Hematopoietic multipotent progenitor cell treated with erythropoietin and hydrocortisone succinate and interleukin-3 and kit ligand, for 15 days (in vitro differentiated cells): Measurements from ENCODE around the gene RUNX3.

ENCODE experiments used
- DNase-seq: peaks from one replicate; pipeline ENCODE4 v3.0.0-alpha.2; 2015; ENCODE audit warnings: low spot score

The RUNX3 gene

GRCh38 chr1:24928689-24929397, 1.2 kb downstream of the RUNX3 start:
- DNase-seq = no peak

GRCh38 chr1:24927988-24928688, 1.9 kb downstream of the RUNX3 start:
- no peak for DNase-seq

GRCh38 chr1:24927473-24927872, 2.6 kb downstream of the RUNX3 start:
- DNase-seq = no peak

GRCh38 chr1:24926563-24927249, 3.4 kb downstream of the RUNX3 start:
- DNase-seq = no peak

- no peak for DNase-seq
Observed at GRCh38 chr1:24925963-24926362, 4.1 kb downstream of the RUNX3 start.

- DNase-seq = no peak
Observed at GRCh38 chr1:24925082-24925779, 4.8 kb downstream of the RUNX3 start.

GRCh38 chr1:24923485-24924113, 6.5 kb downstream of the RUNX3 start:
- DNase-seq = no peak

- no peak for DNase-seq
Observed at GRCh38 chr1:24921938-24922662, 8.0 kb downstream of the RUNX3 start.

GRCh38 chr1:24921412-24921811, 8.7 kb downstream of the RUNX3 start:
- DNase-seq = no peak

DNA sequence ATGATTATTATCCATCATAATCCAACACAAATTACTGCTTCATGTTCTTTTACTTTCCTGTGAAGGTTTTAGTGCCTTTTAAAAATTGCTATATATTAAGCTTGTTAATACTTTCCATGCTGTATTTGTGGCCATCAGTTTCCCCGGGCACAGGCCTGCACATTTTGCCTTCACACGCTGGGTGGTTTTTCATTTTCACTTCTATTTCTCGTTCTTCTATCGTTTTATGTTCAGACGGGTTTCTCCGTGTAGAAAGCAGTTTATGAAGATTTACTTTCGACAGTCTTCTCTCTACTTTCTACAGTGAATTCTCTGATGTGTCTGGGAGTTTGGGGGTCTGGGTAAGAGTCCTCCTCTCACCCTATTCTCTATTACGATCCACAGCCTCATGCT, 9.5 kb downstream of the RUNX3 start:
- DNase-seq = no peak

GRCh38 chr1:24919791-24920532, 10.1 kb downstream of the RUNX3 start:
- no peak for DNase-seq

GRCh38 chr1:24918995-24919605, 11.0 kb downstream of the RUNX3 start:
- no peak for DNase-seq

- DNase-seq = no peak
Observed at GRCh38 chr1:24918370-24918769, 11.7 kb downstream of the RUNX3 start.

- no peak for DNase-seq
Observed at GRCh38 chr1:24917327-24918074, 12.6 kb downstream of the RUNX3 start.

GRCh38 chr1:24915816-24916602, 14.1 kb downstream of the RUNX3 start:
- DNase-seq = no peak

DNA sequence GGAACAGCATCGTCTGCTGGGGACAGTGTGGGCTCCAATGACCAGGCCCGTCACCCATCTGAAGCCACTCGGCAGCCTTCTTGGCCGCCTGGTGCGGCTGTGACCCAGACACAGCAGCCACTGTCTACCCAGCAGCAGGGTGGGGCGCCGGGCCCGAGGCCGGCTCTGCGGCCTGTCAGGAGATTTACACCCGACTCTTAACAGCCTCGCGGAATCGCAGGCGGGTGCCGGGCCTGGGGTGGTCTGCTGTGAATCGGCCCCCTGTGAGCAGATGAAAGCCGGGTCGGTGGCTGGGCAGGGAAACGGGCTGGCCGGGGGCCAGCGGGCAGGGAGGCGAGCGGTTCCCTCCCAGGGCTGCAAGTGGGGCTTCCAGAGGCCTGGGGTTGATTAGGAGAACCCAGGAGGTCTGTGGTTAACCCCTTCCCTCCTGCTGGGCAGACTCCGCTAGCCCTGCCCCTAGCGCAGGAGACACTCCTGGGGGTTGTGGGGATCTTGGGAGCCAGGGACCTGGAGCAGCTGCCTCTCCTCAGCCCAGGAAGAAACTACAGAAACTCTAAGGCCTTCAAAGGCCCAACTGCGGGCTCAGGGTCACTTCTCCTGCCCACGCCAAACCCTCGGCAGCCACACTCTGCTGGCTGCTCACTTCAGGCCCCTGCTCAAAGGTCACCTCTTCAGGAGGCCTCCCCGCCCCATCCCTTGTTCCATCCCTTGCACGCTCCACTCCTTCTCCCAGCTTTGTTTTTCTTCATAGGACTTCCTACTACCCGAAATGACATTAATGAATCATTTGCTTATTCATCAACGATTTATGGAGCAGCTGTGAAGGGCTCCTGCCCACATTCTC, 15.6 kb downstream of the RUNX3 start:
- DNase-seq = no peak

GRCh38 chr1:24913616-24914225, 16.4 kb downstream of the RUNX3 start:
- no peak for DNase-seq
